ENCODE measurements around the gene ANKHD1. TPM values are rescaled to one million over a fixed set of nuclear protein-coding genes. Genes with fewer than 3 reads are reported as not detected.

ANKHD1 gene
- total and polyA plus RNA-seq, 9 of the 15 experiments (the other 6 are each of a cell fraction or from before 2014, with no cell fraction given): 38.9 to 138 (median 78.7) TPM

GRCh38 chr5:140524003-140524402 is 122.4 kb downstream of the ANKHD1 start:
- no TSS peak for BruUV-seq (replicated peaks)
- TF ChIP-seq HNRNPH1 (optimal IDR thresholded peaks at IDR 0.05; ENCODE audit: low read depth, low read length) (no peak), FOXK2 (conservative IDR thresholded peaks at IDR 0.05 in 1 of 2, IDR thresholded peaks at IDR 0.05 in 1 of 2; ENCODE audit: low read depth in 2 of 2) (no peak), KAT2B (IDR thresholded peaks at IDR 0.05; ENCODE audit: low read depth, low read length) (no peak), RBFOX2 (IDR thresholded peaks at IDR 0.05; ENCODE audit: low read depth, low read length) (no peak), MAZ (CRISPR knock-in tag; conservative IDR thresholded peaks at IDR 0.05 in 1 of 2, IDR thresholded peaks at IDR 0.05 in 1 of 2) (no peak), BRCA1 (IDR thresholded peaks at IDR 0.05) (no peak), BRCA1 (CRISPR knock-in tag; IDR thresholded peaks at IDR 0.05) (no peak), KAT7 (CRISPR knock-in tag; IDR thresholded peaks at IDR 0.05; ENCODE audit: borderline replicate concordance) (no peak), TAF1 (IDR thresholded peaks at IDR 0.05; ENCODE audit: control insufficient read depth, extremely low read depth, insufficient read depth, low read length, severe bottlenecking) (no peak)
- H3K4me1 ChIP-seq (replicated peaks in 1 of 2; ENCODE audit: control insufficient read depth in 2 of 2, insufficient read depth in 2 of 2, low read length in 2 of 2): no peaks in the 10 kb centered on the region
- DNase-seq (ENCODE audit: extremely low read depth in 1 of 4, low spot score in 3 of 4) (no peak), FAIRE-seq (no peak), ATAC-seq (no peak)
- intact Hi-C loops (cut with micrococcal nuclease): no loop called here
- H3K4me2 ChIP-seq (ENCODE audit: insufficient read depth, low read length): no peak overlapping the region
- H3K79me2 ChIP-seq (ENCODE audit: control insufficient read depth, insufficient read depth, low read length): no peaks in the 10 kb centered on the region
- ChIA-PET POLR2A (no interaction called here), CTCF (ENCODE audit: low intra/inter-chr PET ratio) (no interaction called here)
- H3K9me3 ChIP-seq (replicated peaks; ENCODE audit: control insufficient read depth, insufficient read depth, low read depth, low read length): no peaks in the 10 kb centered on the region
- H2AFZ ChIP-seq (ENCODE audit: low read depth, low read length): no peak overlapping the region
- WGBS (ENCODE audit: insufficient coverage, low coverage, missing lambda C conversion rate): 96% methylated on average over 2 of the region's 2 CpGs
- no peaks in the 10 kb centered on the region for H4K20me1 ChIP-seq (replicated peaks; ENCODE audit: control insufficient read depth, insufficient read depth, low read length)
- no peak overlapping the region for H3K27ac ChIP-seq (ENCODE audit: extremely low read depth, low read depth, low read length)
- in situ Hi-C loops (cut with MboI): no loop called here
- no peaks in the 10 kb centered on the region for H3K9me1 ChIP-seq (ENCODE audit: control insufficient read depth, insufficient read depth, low read length)
- H3K36me3 ChIP-seq (ENCODE audit: control insufficient read depth, insufficient read depth, low read length): peaks cover 63% of the 10 kb centered on the region
- no peaks in the 10 kb centered on the region for H3K27me3 ChIP-seq (ENCODE audit: control insufficient read depth in 2 of 2, insufficient read depth in 2 of 2, low read length in 2 of 2)
- H3K9ac ChIP-seq (ENCODE audit: insufficient read depth in 1 of 2, low read depth in 2 of 2, low read length in 2 of 2): no peak overlapping the region
- H3K4me3 ChIP-seq: no peak overlapping the region
